Spleen (tissue), 7 donors: ENCODE measurements around the gene GMDS.

Experiments
- POLR2A ChIP-seq, 3 donors: fragments of 450-650 bp; IDR thresholded peaks; one replicate each; pipeline ENCODE4 v1.5.1; 2017; ENCODE audit warnings: antibody characterized with exemption in 3 of 3, mild to moderate bottlenecking in 1 of 3
- POLR2AphosphoS5 ChIP-seq, 3 donors: sonication (generic); formaldehyde crosslinking; IDR thresholded peaks; one replicate each; pipeline ENCODE4 v1.5.1; 2017; ENCODE audit warnings: antibody characterized with exemption in 3 of 3
- TF ChIP-seq, protein P1 (sequence below), 11 experiments: fragments of 200-600 bp in 7 of 11; fragments of 450-650 bp in 4 of 11; sonication (generic) in 4 of 11; IDR thresholded peaks in 8 of 11; conservative IDR thresholded peaks in 3 of 11; 1 replicate in 7 of 11; 2 replicates in 4 of 11; pipeline versions ENCODE4 v1.4.0 to v1.8.0; 2016 to 2021; ENCODE audit warnings: antibody characterized with exemption in 11 of 11, inconsistent platforms in 4 of 11, mild to moderate bottlenecking in 1 of 11
- donor health status: DM: no; HTN: no; CAD: no; lungs with moderate emphysema.
- donor health status: DM: no; HTN: no; CAD: no.
- donor health status: DM: no; HTN: no; CAD: no.

DNA sequence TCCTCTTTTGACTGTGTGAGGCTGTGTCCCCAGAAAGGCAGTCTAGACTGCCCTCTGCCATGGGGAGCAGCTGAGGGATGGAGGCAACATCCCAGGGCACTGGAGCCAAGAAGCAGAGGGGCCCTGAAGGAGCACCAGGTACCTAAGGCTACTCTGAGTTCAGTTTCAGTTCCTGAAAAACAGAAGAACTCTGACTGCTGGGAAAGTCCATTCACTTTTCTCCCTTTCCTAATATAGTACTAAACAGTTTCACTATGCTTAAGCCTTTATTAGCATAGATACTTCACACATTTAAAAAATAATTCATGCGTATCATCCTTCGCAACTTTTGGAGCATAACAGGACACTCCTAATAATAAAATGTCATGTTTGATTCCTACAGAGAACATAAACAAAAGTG lies 505.7 kb downstream of the GMDS start:
- TF ChIP-seq, protein P1, sequence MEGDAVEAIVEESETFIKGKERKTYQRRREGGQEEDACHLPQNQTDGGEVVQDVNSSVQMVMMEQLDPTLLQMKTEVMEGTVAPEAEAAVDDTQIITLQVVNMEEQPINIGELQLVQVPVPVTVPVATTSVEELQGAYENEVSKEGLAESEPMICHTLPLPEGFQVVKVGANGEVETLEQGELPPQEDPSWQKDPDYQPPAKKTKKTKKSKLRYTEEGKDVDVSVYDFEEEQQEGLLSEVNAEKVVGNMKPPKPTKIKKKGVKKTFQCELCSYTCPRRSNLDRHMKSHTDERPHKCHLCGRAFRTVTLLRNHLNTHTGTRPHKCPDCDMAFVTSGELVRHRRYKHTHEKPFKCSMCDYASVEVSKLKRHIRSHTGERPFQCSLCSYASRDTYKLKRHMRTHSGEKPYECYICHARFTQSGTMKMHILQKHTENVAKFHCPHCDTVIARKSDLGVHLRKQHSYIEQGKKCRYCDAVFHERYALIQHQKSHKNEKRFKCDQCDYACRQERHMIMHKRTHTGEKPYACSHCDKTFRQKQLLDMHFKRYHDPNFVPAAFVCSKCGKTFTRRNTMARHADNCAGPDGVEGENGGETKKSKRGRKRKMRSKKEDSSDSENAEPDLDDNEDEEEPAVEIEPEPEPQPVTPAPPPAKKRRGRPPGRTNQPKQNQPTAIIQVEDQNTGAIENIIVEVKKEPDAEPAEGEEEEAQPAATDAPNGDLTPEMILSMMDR (IDR thresholded peaks at IDR 0.05 in 8 of 11, conservative IDR thresholded peaks at IDR 0.05 in 3 of 11): no peak
- TF ChIP-seq POLR2A (IDR thresholded peaks at IDR 0.05): no peak
- TF ChIP-seq POLR2AphosphoS5 (IDR thresholded peaks at IDR 0.05): no peak
